SK-N-MC (cell line): ENCODE results near the gene PLEKHA7.

Experiments used
- DNase-seq: peaks from one replicate; pipeline ENCODE4 v3.0.0-alpha.2; 2011; ENCODE audit warnings: low read depth, low spot score
- H3K27ac ChIP-seq: fragments of 200-600 bp; sonication (generic); 2 replicates; pipeline ENCODE4 v1.5.1; 2016; ENCODE audit warnings: mixed run types
- H3K36me3 ChIP-seq: fragments of 200-600 bp; sonication (generic); 2 replicates; pipeline ENCODE4 v1.6.1; 2017; ENCODE audit warnings: antibody characterized with exemption, low read length, mixed read lengths; ENCODE audit not compliant: insufficient read depth
- H3K4me3 ChIP-seq: fragments of 200-600 bp; sonication (generic); 2 replicates; pipeline ENCODE4 v1.5.1; 2016
- H3K9ac ChIP-seq: fragments of 200-600 bp; sonication (generic); 2 replicates; pipeline ENCODE4 v1.8.0; 2017; ENCODE audit warnings: mixed run types, mixed read lengths; ENCODE audit not compliant: insufficient read length
- H3K9me3 ChIP-seq: fragments of 200-600 bp; sonication (generic); 2 replicates; pipeline ENCODE4 v1.6.1; 2017; ENCODE audit warnings: low read depth, mild to moderate bottlenecking, antibody characterized with exemption, low read length, moderate library complexity, mixed read lengths
- EZH2 ChIP-seq: fragments of 200-600 bp; sonication (generic); IDR thresholded peaks from one replicate; pipeline ENCODE4 v1.6.1; 2017; ENCODE audit warnings: antibody characterized with exemption
- FOXP2 ChIP-seq: optimal IDR thresholded peaks from 2 replicates; pipeline ENCODE3; 2011; ENCODE audit warnings: mild to moderate bottlenecking, moderate library complexity; ENCODE audit not compliant: insufficient read depth; ENCODE audit errors: extremely low read length, control extremely low read depth
- POLR2AphosphoS5 ChIP-seq: IDR thresholded peaks from 2 replicates; pipeline ENCODE4 v1.6.1; 2012; ENCODE audit warnings: mild to moderate bottlenecking, low read depth, low read length, borderline replicate concordance

PLEKHA7 gene

DNA sequence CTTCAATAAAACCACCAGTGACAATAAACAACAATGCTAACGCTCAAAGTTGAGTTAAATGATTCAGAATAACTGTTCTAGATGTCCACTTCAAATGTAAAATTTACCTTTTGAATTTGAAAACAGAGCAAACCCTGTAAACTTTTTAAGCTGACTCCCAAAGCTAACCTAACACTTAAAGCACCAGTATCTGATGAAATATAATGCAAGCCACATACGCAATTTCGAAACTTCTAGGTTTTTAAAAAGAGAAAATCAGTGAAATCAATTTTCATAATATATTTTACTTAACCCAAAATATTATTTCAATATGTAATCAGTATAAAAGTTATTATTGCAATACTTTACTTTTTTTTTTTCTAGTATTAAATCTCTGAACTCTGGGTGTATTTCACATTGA lies 71.3 kb downstream of the PLEKHA7 start:
- no peaks in the 10 kb centered on the region for H3K9me3 ChIP-seq
- peak overlapping the region; percentile 7; the same call in 1 of the 2 replicates for H3K4me3 ChIP-seq
- TF ChIP-seq EZH2: no peak
- no peak for DNase-seq
- peak overlapping the region; percentile 56 for H3K9ac ChIP-seq
- H3K36me3 ChIP-seq: no peaks in the 10 kb centered on the region
- peak overlapping the region; percentile 88 for H3K27ac ChIP-seq

DNA sequence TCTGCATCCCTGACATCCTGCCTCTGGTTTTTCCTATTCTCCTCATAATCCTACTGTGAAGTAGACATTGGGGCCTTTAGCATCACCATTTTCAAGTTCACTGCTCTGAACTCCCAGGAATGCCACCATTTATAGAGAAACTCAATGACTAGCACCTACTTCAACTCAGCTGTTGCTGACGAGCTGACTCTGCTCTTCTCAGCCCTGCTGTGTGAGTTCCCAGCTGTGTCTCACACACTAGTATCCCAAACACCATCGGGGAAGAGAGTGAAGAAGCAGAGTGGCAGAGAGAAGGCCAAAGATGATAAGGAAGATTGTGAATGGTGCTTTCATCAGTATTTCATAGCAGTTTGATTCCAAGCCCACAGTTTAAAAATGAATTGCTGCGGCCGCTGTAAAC lies 71.9 kb downstream of the PLEKHA7 start:
- Histone ChIP-seq H3K9ac (peak overlapping the region; percentile 49), H3K36me3 (no peaks in the 10 kb centered on the region), H3K9me3 (no peaks in the 10 kb centered on the region), H3K4me3 (peak overlapping the region; percentile 7; the same call in 1 of the 2 replicates), H3K27ac (peak overlapping the region; percentile 88)
- no peak for DNase-seq
- TF ChIP-seq FOXP2: no peak
- TF ChIP-seq EZH2: no peak
- no peak for TF ChIP-seq POLR2AphosphoS5

DNA sequence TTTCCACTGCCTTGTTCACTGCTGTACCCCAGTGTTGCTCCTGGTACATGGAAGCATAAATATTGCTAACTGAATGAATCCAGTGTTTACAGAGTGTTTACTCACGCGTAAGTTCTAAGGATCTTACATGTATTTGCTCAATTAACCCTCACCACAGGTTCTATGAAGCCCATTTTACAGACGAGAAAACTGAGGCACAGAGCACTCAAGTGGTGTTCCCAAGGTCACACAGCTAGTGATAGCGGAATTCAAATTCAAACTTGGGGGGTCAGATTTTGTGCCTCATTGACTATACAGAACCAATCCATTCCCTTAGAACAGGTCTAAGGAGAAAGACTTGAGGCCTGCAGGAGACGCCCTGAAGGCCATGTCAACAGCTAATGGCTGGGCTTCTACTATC lies 72.3 kb downstream of the PLEKHA7 start:
- no peak for DNase-seq
- H3K9ac ChIP-seq: no peak overlapping the region
- no peak overlapping the region; the same call in 1 of the 2 replicates for H3K27ac ChIP-seq
- no peak overlapping the region for H3K4me3 ChIP-seq
- TF ChIP-seq FOXP2 (no peak), POLR2AphosphoS5 (no peak), EZH2 (no peak)
- no peaks in the 10 kb centered on the region for H3K36me3 ChIP-seq
- no peaks in the 10 kb centered on the region for H3K9me3 ChIP-seq

DNA sequence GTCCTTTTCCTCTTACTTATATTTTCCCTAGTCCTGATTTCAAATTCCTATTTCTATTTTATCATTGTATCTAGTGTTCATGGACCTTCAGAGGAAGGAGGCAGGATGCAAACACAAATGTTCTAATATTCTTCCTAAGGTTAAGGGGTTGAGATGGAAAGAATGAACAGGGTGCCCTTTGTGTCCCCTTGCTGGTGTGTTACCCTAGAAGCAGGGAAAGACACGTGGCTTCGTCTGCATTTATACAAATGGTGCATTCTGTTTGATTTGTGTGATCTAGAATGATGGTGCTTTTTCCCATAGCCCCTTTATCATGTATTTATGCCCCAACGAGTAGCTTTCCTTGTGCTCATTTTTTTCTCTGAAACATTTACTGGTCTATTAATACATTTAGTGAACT lies 76.2 kb downstream of the PLEKHA7 start:
- no peaks in the 10 kb centered on the region for H3K36me3 ChIP-seq
- DNase-seq: no peak
- no peaks in the 10 kb centered on the region for H3K9me3 ChIP-seq
- H3K9ac ChIP-seq: no peak overlapping the region
- no peak overlapping the region for H3K4me3 ChIP-seq
- no peak for TF ChIP-seq EZH2
- no peak for TF ChIP-seq FOXP2
- TF ChIP-seq POLR2AphosphoS5: no peak
- H3K27ac ChIP-seq: no peak overlapping the region

DNA sequence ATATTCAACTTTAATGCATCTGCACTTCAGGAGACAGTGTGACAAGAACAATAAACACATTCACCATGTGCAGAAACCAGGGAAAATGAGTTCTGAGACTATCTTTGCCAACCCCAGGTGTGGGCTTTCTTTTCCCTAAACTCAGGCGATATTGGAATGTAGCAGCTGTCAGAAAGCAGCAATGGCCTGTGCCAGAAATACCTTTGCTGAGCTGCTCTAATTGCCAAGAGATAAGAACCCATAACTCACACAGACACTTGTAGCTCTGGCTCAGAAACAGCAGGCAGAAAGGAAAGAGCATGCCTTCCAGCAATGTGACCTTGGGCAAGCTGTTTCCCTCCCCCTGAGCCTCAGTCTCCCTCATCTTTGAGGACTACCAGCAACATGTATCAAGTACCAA lies 77.6 kb downstream of the PLEKHA7 start:
- Histone ChIP-seq H3K36me3 (no peaks in the 10 kb centered on the region), H3K9me3 (no peaks in the 10 kb centered on the region), H3K27ac (peak overlapping the region; percentile 30; the same call in 1 of the 2 replicates), H3K9ac (no peak overlapping the region), H3K4me3 (peak overlapping the region; percentile 19; the same call in 1 of the 2 replicates)
- TF ChIP-seq EZH2: no peak
- no peak for TF ChIP-seq POLR2AphosphoS5
- TF ChIP-seq FOXP2: no peak
- no peak for DNase-seq

DNA sequence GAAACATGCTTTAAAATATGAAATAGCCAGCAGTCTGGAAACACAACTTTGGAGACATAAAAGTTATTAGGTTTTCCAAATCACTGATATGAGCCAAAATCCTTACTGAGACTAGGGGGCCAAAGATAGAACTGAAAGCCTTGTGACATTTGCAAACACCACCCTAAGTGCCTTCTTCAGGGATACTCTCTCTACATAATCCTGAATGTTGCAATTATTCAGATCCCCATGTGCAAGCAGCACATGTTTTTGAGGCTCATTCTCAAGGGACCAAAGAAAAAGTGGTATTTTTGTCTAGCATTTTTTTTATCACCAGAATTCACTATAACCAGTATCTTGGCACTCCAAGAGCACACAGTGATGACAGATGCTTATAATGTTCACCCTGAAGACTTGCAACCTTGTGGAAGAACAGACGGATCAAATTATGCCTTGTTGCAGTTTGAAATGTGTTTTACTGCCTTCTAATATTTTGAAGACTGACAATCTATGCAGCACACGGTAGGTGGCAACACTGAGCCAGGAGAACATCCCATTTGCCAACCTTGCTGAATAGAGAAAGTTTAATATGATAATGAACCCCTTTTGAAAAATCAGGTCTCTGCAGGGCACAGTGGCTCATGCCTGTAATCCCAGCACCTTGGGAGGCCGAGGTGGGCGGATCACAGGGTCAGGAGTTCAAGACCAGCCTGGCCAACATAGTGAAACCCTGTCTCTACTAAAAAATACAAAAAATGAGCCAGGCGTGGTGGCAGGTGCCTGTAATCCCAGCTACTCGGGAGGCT lies 78.5 kb downstream of the PLEKHA7 start:
- TF ChIP-seq FOXP2 (no peak), EZH2 (no peak), POLR2AphosphoS5 (no peak)
- Histone ChIP-seq H3K9me3 (no peaks in the 10 kb centered on the region), H3K27ac (peak overlapping the region; percentile 68; the same call in 1 of the 2 replicates), H3K9ac (no peak overlapping the region), H3K4me3 (0 out of 2 replicates have a peak overlapping the region, but pooled peaks have one; percentile 3), H3K36me3 (no peaks in the 10 kb centered on the region)
- peak; percentile 52 for DNase-seq

DNA sequence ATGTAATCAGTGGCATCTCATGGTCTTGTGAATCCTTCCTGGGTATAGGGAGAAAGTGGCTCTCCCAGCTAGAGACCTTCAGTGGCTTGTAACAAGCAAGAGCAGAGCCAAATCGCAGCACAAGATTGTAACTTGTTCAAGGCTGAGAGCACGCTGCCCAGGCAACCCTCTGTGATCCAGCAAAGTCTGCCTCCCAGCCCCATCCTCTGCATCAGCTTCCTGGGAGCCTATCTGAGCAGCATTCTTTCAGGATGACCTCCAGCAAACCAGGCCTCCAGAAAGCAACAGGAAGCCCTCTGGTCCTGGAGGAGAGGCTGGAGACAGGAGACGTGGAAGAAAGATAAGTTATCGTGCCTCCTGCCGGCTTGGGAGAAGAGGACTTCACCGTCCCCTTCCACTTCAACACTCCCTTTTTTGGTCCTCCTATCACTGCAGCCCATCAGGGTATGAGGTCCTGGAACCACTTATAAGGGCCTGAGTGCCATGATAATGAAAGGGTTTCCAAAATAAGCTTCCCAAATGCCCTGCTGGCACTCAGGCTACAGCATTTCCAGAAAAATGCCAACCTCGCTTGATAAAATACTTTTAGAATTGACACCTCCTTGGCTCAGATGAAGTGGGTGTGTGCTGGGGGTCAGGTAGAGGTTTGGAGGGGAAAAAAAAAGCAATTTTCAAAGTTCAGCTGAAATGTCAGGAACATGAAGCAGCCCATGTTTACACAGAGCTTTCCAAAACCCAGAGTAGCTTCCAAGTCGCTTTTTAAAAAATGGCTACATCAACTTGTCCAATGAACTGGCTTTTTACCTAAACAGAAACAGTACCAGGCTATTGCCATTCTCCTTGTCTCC lies 80.2 kb downstream of the PLEKHA7 start:
- Histone ChIP-seq H3K36me3 (no peaks in the 10 kb centered on the region), H3K9ac (no peak overlapping the region), H3K4me3 (no peak overlapping the region), H3K9me3 (no peaks in the 10 kb centered on the region), H3K27ac (no peak overlapping the region)
- DNase-seq: no peak
- TF ChIP-seq FOXP2 (no peak), POLR2AphosphoS5 (no peak), EZH2 (no peak)

DNA sequence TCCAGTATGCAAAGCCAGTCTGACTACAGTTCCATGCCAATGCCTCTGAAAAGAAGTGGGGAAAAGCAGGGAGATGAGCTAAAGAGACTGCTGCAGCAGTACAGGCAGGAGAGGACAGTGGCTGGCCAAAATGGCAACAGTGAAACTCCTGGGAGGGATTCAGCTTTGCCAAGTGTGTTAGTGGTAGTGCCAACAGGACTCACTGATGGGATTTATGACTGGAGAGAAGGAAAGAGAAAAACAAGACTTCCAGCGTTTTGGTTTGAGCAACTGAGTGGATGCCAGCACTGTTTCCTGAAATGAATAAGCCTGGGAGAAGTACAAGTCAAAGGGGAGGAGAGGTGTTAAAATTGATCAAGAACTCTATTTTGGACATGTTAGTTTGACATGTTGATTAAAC lies 80.9 kb downstream of the PLEKHA7 start:
- no peak overlapping the region for H3K27ac ChIP-seq
- H3K36me3 ChIP-seq: no peaks in the 10 kb centered on the region
- TF ChIP-seq FOXP2: no peak
- TF ChIP-seq POLR2AphosphoS5: no peak
- TF ChIP-seq EZH2: no peak
- DNase-seq: no peak
- no peak overlapping the region for H3K9ac ChIP-seq
- no peaks in the 10 kb centered on the region for H3K9me3 ChIP-seq
- H3K4me3 ChIP-seq: no peak overlapping the region
